Fibroblast of mammary gland (primary cell): ENCODE data around the gene RBM17.
A peak's percentile ranks its signal among the peaks of the same experiment; 100 is the strongest.

Experiments
- DNase-seq: peaks from one replicate; pipeline ENCODE4 v3.0.0-alpha.2; 2010; ENCODE audit warnings: low read depth
- H3K4me3 ChIP-seq: 2 replicates; pipeline ENCODE4 v1.5.1; 2011; ENCODE audit warnings: low read depth, mild to moderate bottlenecking, low read length, moderate library complexity; ENCODE audit not compliant: control insufficient read depth
- TF ChIP-seq, protein P1 (sequence below): conservative IDR thresholded peaks from 2 replicates; pipeline ENCODE4 v1.5.1; 2011; ENCODE audit warnings: low read depth, low read length, inconsistent platforms; ENCODE audit not compliant: control insufficient read depth, insufficient read depth

Gene RBM17

GRCh38 chr10:6045878-6046772, 42.7 kb upstream of the RBM17 start:
- H3K4me3 ChIP-seq = no peak overlapping the region
- DNase-seq = no peak
- TF ChIP-seq, protein P1, sequence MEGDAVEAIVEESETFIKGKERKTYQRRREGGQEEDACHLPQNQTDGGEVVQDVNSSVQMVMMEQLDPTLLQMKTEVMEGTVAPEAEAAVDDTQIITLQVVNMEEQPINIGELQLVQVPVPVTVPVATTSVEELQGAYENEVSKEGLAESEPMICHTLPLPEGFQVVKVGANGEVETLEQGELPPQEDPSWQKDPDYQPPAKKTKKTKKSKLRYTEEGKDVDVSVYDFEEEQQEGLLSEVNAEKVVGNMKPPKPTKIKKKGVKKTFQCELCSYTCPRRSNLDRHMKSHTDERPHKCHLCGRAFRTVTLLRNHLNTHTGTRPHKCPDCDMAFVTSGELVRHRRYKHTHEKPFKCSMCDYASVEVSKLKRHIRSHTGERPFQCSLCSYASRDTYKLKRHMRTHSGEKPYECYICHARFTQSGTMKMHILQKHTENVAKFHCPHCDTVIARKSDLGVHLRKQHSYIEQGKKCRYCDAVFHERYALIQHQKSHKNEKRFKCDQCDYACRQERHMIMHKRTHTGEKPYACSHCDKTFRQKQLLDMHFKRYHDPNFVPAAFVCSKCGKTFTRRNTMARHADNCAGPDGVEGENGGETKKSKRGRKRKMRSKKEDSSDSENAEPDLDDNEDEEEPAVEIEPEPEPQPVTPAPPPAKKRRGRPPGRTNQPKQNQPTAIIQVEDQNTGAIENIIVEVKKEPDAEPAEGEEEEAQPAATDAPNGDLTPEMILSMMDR = no peak

DNA sequence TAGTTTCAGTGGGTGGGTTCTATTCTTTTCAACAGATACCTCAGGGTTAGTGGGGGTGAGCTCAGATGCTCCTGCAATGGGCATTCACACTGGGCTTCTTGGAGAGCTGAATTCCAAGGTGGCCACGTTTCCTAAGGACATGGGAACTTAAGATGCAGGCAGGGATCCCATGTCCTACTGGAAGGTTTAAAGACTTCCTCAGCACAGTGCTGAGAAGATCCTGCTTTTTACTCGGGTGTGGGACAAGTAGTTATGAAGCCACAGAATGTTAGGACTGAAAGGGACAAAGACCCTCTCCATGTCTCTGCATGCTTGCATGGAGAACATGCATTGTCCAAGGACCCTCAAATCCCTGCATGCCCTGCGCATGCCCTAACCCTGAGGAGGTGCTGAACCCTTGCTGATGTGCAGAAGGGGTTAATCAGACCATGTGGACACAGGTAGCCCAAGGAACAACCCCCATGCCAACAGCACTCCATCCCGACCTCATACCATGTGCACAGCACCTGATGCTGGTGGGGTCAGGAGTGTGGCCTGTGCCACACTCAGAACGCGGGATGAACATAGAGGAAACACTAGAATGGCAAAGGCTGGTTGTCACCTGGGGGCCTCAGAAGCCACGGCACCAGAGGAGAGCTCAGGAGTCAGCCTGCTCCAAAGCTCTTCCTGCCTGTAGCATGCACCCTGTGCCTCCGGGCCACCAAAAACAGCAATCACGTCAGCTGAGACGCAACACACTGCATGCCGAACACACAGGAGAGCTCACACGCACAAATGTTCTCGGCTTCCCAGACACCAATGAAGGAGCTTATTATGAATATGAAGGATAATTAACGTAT, 41.8 kb upstream of the RBM17 start:
- TF ChIP-seq, protein P1 = no peak
- H3K4me3 ChIP-seq = no peak overlapping the region
- no peak for DNase-seq

GRCh38 chr10:6047847-6048246, 41.0 kb upstream of the RBM17 start:
- DNase-seq = no peak
- H3K4me3 ChIP-seq = no peak overlapping the region
- TF ChIP-seq, protein P1 = no peak

DNA sequence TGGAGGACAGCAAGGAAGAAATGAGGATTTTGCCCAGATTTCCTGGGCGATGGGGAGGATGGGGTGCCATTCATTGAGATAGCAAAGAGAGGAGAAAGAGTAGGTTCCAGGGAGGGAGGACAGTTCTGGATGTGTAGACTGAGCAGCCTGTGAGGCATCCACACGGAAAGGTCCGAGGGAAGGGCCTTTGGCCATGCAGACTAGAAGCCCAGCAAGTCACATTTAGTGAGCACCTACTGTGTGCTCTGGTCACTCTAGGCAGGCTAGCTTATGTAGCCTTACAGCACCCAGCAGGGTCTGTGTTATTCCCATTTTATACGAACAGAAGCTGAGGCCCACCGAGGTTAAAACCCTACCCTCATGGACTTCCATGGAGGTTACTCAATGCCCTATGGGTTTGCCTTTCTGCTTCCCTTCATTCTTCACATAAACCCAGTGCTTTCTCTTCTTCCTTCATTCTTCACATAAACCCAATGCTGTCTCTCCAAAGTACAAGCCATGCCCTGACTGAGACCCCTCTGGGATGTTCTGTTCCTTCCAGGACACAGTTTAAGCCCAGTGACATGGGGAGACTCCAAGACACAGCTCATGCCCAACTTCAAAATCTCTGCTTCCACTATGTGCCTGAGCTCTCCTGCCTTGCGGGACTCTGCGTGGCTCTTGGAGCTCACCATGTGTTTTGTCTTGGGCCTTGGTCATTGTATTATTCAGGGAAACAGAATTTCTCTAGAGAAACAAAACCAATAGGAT, 40.4 kb upstream of the RBM17 start:
- TF ChIP-seq, protein P1 = no peak
- DNase-seq = no peak
- H3K4me3 ChIP-seq = no peak overlapping the region

GRCh38 chr10:6049031-6049400, 39.8 kb upstream of the RBM17 start:
- TF ChIP-seq, protein P1 = no peak
- DNase-seq = no peak
- H3K4me3 ChIP-seq = no peak overlapping the region

DNA sequence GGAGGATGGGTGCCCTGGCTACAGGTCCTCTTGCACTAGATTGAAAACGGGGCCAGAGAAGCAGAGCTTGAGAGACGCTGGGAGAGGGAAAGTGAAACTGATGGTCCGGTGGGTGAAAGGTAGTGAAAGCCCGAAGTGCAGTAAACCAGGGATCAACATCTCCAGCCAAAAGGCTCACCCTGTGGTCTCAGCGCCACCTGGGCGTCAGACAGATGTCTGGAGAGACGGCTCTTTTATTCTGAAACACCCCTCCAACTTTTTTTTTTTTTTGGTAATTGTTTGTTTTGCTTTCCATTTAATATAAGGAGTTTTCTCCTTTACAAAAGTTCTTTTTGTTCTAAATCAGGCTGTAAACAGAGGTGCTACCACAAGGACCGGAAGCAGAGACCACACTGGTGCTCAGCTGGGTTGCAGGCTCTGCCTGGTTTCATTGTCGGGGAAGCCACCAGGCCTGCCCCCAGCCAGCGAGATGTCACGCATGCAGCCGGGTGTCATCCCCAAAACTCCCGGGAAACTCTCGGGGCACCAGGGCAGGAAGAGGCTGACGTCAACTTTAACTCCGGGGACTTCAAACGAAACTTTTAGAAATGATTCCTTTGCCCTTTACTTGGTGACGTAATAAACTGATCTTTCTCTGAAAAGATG, 37.9 kb upstream of the RBM17 start:
- H3K4me3 ChIP-seq = peak overlapping the region; percentile 40
- DNase-seq = peak; percentile 65
- TF ChIP-seq, protein P1 = peak; percentile 25
